Activated CD4-positive, CD25-positive, alpha-beta regulatory T cell (primary cell): Measurements from ENCODE around the gene USP15.
"Not testable (repeated sequence)": the region's sequence is repeated elsewhere in the genome, so short reads cannot be mapped to it uniquely, and the experiment has no call there.

Source experiments
- DNase-seq, 4 experiments: peaks; one replicate each; lab custom pipeline; 2025; lab: John Stamatoyannopoulos, UW

Gene USP15

DNA sequence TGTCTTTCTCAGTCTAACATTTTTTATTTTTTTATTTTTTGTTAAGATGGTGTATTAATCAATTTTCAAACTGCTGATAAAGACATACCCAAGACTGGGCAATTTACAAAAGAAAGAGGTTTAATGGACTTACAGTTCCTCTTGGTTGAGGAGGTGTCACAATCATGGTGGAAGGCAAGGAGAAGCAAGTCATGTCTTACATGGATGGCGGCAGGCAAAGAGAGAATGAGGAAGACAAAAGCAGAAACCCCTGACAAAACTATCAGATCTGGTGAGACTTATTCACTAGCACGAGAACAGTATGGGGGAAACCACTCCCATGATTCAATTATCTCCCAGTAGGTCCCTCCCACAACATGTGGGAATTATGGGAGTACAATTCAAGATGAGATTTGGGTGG, 195.2 kb downstream of the USP15 start:
- DNase-seq: not testable (repeated sequence)

DNA sequence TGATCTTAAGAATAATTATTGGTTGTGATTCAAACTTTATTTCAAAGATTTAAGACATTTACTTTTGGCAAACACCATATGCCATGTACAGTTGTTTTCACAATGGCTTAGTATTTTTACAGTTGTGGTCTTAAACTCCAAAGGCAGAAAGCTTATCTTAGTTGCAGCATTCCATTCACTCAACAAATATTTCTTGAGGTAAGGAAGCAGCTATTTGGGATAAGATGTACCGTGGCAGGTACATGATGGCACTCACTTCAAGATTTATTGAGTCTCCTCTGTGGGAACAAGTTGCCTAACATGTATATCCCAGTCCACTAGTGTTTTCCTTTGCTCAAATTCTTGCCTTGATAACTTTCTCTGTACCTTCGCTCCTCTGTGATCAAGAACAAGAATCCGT, 198.4 kb downstream of the USP15 start:
- no peak for DNase-seq

DNA sequence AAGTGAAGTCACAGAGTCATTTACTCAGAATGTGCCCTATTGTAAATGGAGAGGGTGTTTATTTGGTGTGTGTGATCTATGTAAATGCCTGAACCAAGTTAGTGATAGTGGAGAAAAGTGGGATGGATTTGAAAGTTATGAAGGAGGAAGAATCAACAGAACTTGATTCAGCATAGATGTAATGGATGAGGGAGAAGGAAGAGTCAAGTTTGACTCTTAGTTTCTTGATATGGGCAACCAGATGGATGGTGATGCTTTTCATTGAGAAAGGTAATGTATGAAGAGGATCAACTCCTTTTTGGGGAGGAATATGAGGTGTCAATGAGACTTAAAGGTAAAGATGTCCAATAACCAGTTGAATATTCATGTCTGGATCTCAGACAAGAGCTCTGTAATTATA, 199.8 kb downstream of the USP15 start:
- DNase-seq: no peak

DNA sequence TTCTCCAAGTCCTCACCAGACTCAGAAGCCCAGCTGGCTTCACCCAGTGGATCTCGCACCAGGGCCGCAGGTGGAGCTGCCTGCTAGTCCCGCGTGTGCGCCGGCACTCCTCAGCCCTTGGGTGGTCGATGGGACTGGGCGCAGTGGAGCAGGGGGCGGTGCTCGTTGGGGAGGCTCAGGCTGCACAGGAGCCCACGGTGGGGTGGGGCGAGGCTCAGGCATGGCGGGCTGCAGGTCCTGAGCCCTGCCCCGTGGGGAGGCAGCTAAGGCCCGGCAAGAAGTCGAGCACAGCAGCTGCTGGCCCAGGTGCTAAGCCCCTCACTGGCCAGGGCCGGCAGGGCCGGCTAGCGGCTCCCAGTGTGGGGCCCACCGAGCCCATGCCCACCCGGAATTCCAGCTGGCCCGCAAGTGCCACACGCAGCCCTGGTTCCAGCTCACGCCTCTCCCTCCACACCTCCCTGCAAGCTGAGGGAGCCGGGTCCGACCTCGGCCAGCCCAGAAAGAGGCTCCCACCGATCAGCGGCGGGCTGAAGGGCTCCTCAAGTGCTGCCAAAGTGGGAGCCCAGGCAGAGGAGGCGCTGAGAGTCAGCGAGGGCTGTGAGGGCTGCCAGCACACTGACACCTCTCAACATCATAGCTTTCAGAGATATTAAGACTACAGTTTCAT, 201.1 kb downstream of the USP15 start:
- DNase-seq: not testable (repeated sequence)

DNA sequence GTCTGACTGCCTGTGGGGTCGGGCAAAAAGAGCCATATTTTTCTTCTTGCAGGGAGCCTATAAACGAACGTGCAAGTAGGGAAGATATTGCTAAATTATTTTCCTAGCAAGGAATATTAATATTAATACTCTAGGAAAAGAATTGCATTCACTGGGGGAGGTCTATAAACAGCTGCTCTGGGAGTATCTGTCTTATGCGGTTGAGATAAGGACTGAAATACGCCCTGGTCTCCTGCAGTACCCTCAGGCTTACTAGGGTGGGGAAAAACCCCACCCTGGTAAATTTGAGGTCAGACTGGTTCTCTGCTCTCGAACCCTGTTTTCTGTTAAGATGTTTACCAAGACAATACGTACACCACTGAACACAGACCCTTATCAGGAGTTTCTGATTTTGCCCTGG, 203.0 kb downstream of the USP15 start:
- not testable (repeated sequence) for DNase-seq
